ENCODE results near the gene SPESP1.
"Not testable (repeated sequence)": the region's sequence is repeated elsewhere in the genome, so short reads cannot be mapped to it uniquely, and the experiment has no call there.

The SPESP1 gene

GRCh38 chr15:68966996-68967395 is 36.7 kb downstream of the SPESP1 start:
- no peak for DNase-seq

- DNase-seq = no peak
These were observed 37.6 kb downstream of the SPESP1 start for GRCh38 chr15:68967948-68968347.

GRCh38 chr15:68969298-68969697 is 39.0 kb downstream of the SPESP1 start:
- DNase-seq = peak; percentile 69

GRCh38 chr15:68972201-68973065 is 42.1 kb downstream of the SPESP1 start:
- DNase-seq = no peak

GRCh38 chr15:68975651-68976160 is 45.4 kb downstream of the SPESP1 start:
- not testable (repeated sequence) for DNase-seq

GRCh38 chr15:68977426-68977825 is 47.1 kb downstream of the SPESP1 start:
- not testable (repeated sequence) for DNase-seq

- DNase-seq = peak; percentile 57
These were observed 48.7 kb downstream of the SPESP1 start for GRCh38 chr15:68979006-68979405.

- DNase-seq = peak; percentile 71
These were observed 49.5 kb downstream of the SPESP1 start for GRCh38 chr15:68979816-68980215.

GRCh38 chr15:68980786-68981185 is 50.5 kb downstream of the SPESP1 start:
- DNase-seq = peak; percentile 56

- peak; percentile 99 for DNase-seq
These were observed 51.6 kb downstream of the SPESP1 start for GRCh38 chr15:68981941-68982340.

GRCh38 chr15:68982976-68983563 is 52.7 kb downstream of the SPESP1 start:
- peak; percentile 50 for DNase-seq

GRCh38 chr15:68983961-68984481 is 53.7 kb downstream of the SPESP1 start:
- DNase-seq = no peak

- no peak for DNase-seq
These were observed 54.3 kb downstream of the SPESP1 start for GRCh38 chr15:68984586-68984985.

- DNase-seq = no peak
These were observed 55.1 kb downstream of the SPESP1 start for GRCh38 chr15:68985361-68985891.

- DNase-seq = peak; percentile 51
These were observed 56.0 kb downstream of the SPESP1 start for GRCh38 chr15:68986322-68986721.

GRCh38 chr15:68987120-68987519 is 56.8 kb downstream of the SPESP1 start:
- no peak for DNase-seq

GRCh38 chr15:68987676-68988075 is 57.4 kb downstream of the SPESP1 start:
- no peak for DNase-seq

- DNase-seq = no peak
These were observed 59.4 kb downstream of the SPESP1 start for GRCh38 chr15:68989541-68990230.

- DNase-seq = no peak
These were observed 60.1 kb downstream of the SPESP1 start for GRCh38 chr15:68990231-68990991.

GRCh38 chr15:68990992-68991500 is 60.7 kb downstream of the SPESP1 start:
- DNase-seq = peak; percentile 97

GRCh38 chr15:68991723-68992122 is 61.4 kb downstream of the SPESP1 start:
- peak; percentile 99 for DNase-seq

- no peak for DNase-seq
These were observed 62.4 kb downstream of the SPESP1 start for GRCh38 chr15:68992696-68993095.
